Mammary epithelial cell (primary cell): ENCODE results near the gene LRRK2.
A peak's percentile ranks its signal among the peaks of the same experiment; 100 is the strongest.

ENCODE experiments used
- CTCF ChIP-seq, 2 donors: IDR thresholded peaks in 1 of 2; conservative IDR thresholded peaks in 1 of 2; 2 replicates each; pipeline ENCODE4 v1.5.1; 2011 to 2012; ENCODE audit warnings: inconsistent platforms in 2 of 2, low read length in 2 of 2, mild to moderate bottlenecking in 2 of 2, control low read depth in 1 of 2, low read depth in 1 of 2; ENCODE audit not compliant: insufficient read depth in 1 of 2; ENCODE audit errors: extremely low read depth in 1 of 2
- EZH2 ChIP-seq: IDR thresholded peaks from 2 replicates; pipeline ENCODE4 v1.6.1; 2012; ENCODE audit warnings: low read length, inconsistent platforms, borderline replicate concordance

GRCh38 chr12:40325349-40325960 is 100.7 kb downstream of the LRRK2 start:
- TF ChIP-seq CTCF (conservative IDR thresholded peaks at IDR 0.05 in 1 of 2, IDR thresholded peaks at IDR 0.05 in 1 of 2; ENCODE audit: extremely low read depth in 1 of 2, insufficient read depth in 1 of 2, low read depth in 1 of 2, low read length in 2 of 2) (peak; percentile 86), EZH2 (no peak)
